ENCODE results near the gene DHX57. TPM values are rescaled to one million over a fixed set of nuclear protein-coding genes. Genes with fewer than 3 reads are reported as not detected.

DHX57 gene
- total RNA-seq, 1 donor from 2014 or later, result 21.9 TPM

GRCh38 chr2:38875227-38875575 lies 533 bp downstream of the DHX57 start:
- H3K36me3 ChIP-seq (ENCODE audit: control insufficient read depth in 3 of 3, insufficient read depth in 3 of 3, low read length in 3 of 3), result no peaks in the 10 kb centered on the region
- no peaks in the 10 kb centered on the region for H3K9me3 ChIP-seq (ENCODE audit: control insufficient read depth in 3 of 3, low read length in 3 of 3)
- H3K4me1 ChIP-seq (ENCODE audit: control insufficient read depth in 3 of 3, insufficient read depth in 3 of 3, low read length in 3 of 3), result peaks cover 12 to 20% (median 13%) of the 10 kb centered on the region in 3 donors
- no peaks in the 10 kb centered on the region for H3K27me3 ChIP-seq (ENCODE audit: control insufficient read depth in 3 of 3, insufficient read depth in 3 of 3, low read length in 3 of 3)
- peak overlapping the region; percentile 98 to 100 (median 98) for H3K4me3 ChIP-seq (ENCODE audit: low read length in 3 of 3)
- peak overlapping the region; percentile 9 for H3K27ac ChIP-seq (ENCODE audit: low read depth, low read length)
- H3K9ac ChIP-seq (ENCODE audit: low read depth in 1 of 3, low read length in 3 of 3), result peak overlapping the region; percentile 86 to 94 (median 91)

- Histone ChIP-seq H3K27ac (ENCODE audit: low read depth, low read length) (no peak overlapping the region), H3K36me3 (ENCODE audit: control insufficient read depth in 3 of 3, insufficient read depth in 3 of 3, low read length in 3 of 3) (no peaks in the 10 kb centered on the region), H3K9me3 (ENCODE audit: control insufficient read depth in 3 of 3, low read length in 3 of 3) (no peaks in the 10 kb centered on the region), H3K4me3 (ENCODE audit: low read length in 3 of 3) (no peak overlapping the region), H3K27me3 (ENCODE audit: control insufficient read depth in 3 of 3, insufficient read depth in 3 of 3, low read length in 3 of 3) (no peaks in the 10 kb centered on the region), H3K9ac (ENCODE audit: low read depth in 1 of 3, low read length in 3 of 3) (no peak overlapping the region), H3K4me1 (ENCODE audit: control insufficient read depth in 3 of 3, insufficient read depth in 3 of 3, low read length in 3 of 3) (peaks cover 12 to 20% (median 13%) of the 10 kb centered on the region in 3 donors)
Measured at GRCh38 chr2:38873763-38874162, 2.0 kb downstream of the DHX57 start.

- H3K27ac ChIP-seq (ENCODE audit: low read depth, low read length), result no peak overlapping the region
- H3K27me3 ChIP-seq (ENCODE audit: control insufficient read depth in 3 of 3, insufficient read depth in 3 of 3, low read length in 3 of 3), result no peaks in the 10 kb centered on the region
- H3K9me3 ChIP-seq (ENCODE audit: control insufficient read depth in 3 of 3, low read length in 3 of 3), result no peaks in the 10 kb centered on the region
- H3K4me1 ChIP-seq (ENCODE audit: control insufficient read depth in 3 of 3, insufficient read depth in 3 of 3, low read length in 3 of 3), result peaks cover 10 to 16% (median 11%) of the 10 kb centered on the region in 3 donors
- no peak overlapping the region for H3K9ac ChIP-seq (ENCODE audit: low read depth in 1 of 3, low read length in 3 of 3)
- peaks cover 0 to 13% (median under 1%) of the 10 kb centered on the region in 3 donors for H3K36me3 ChIP-seq (ENCODE audit: control insufficient read depth in 3 of 3, insufficient read depth in 3 of 3, low read length in 3 of 3)
- H3K4me3 ChIP-seq (ENCODE audit: low read length in 3 of 3), result no peak overlapping the region
Measured at GRCh38 chr2:38871432-38871831, 4.3 kb downstream of the DHX57 start.

- H3K36me3 ChIP-seq (ENCODE audit: control insufficient read depth in 3 of 3, insufficient read depth in 3 of 3, low read length in 3 of 3), result peaks cover 5 to 26% (median 15%) of the 10 kb centered on the region in 3 donors
- H3K4me1 ChIP-seq (ENCODE audit: control insufficient read depth in 3 of 3, insufficient read depth in 3 of 3, low read length in 3 of 3), result no peaks in the 10 kb centered on the region
- H3K27me3 ChIP-seq (ENCODE audit: control insufficient read depth in 3 of 3, insufficient read depth in 3 of 3, low read length in 3 of 3), result no peaks in the 10 kb centered on the region
Measured at GRCh38 chr2:38866773-38867443, 8.8 kb downstream of the DHX57 start.

GRCh38 chr2:38863061-38863695 lies 12.6 kb downstream of the DHX57 start:
- Histone ChIP-seq H3K36me3 (ENCODE audit: control insufficient read depth in 3 of 3, insufficient read depth in 3 of 3, low read length in 3 of 3) (peaks cover 17 to 45% (median 38%) of the 10 kb centered on the region in 3 donors), H3K9me3 (ENCODE audit: control insufficient read depth in 3 of 3, low read length in 3 of 3) (no peaks in the 10 kb centered on the region), H3K27me3 (ENCODE audit: control insufficient read depth in 3 of 3, insufficient read depth in 3 of 3, low read length in 3 of 3) (no peaks in the 10 kb centered on the region), H3K9ac (ENCODE audit: low read depth in 1 of 3, low read length in 3 of 3) (no peak overlapping the region), H3K4me3 (ENCODE audit: low read length in 3 of 3) (no peak overlapping the region), H3K27ac (ENCODE audit: low read depth, low read length) (no peak overlapping the region), H3K4me1 (ENCODE audit: control insufficient read depth in 3 of 3, insufficient read depth in 3 of 3, low read length in 3 of 3) (no peaks in the 10 kb centered on the region)

More at GRCh38 chr2:38866773-38867443, 8.8 kb downstream of the DHX57 start:
- Histone ChIP-seq H3K9ac (ENCODE audit: low read depth in 1 of 3, low read length in 3 of 3) (no peak overlapping the region), H3K9me3 (ENCODE audit: control insufficient read depth in 3 of 3, low read length in 3 of 3) (no peaks in the 10 kb centered on the region), H3K4me3 (ENCODE audit: low read length in 3 of 3) (no peak overlapping the region), H3K27ac (ENCODE audit: low read depth, low read length) (no peak overlapping the region)

- H3K27ac ChIP-seq (ENCODE audit: low read depth, low read length), result no peak overlapping the region
- H3K36me3 ChIP-seq (ENCODE audit: control insufficient read depth in 3 of 3, insufficient read depth in 3 of 3, low read length in 3 of 3), result peaks cover 17 to 43% (median 42%) of the 10 kb centered on the region in 3 donors
- H3K9me3 ChIP-seq (ENCODE audit: control insufficient read depth in 3 of 3, low read length in 3 of 3), result no peaks in the 10 kb centered on the region
- no peak overlapping the region for H3K9ac ChIP-seq (ENCODE audit: low read depth in 1 of 3, low read length in 3 of 3)
- H3K4me1 ChIP-seq (ENCODE audit: control insufficient read depth in 3 of 3, insufficient read depth in 3 of 3, low read length in 3 of 3), result no peaks in the 10 kb centered on the region
- no peak overlapping the region for H3K4me3 ChIP-seq (ENCODE audit: low read length in 3 of 3)
- no peaks in the 10 kb centered on the region for H3K27me3 ChIP-seq (ENCODE audit: control insufficient read depth in 3 of 3, insufficient read depth in 3 of 3, low read length in 3 of 3)
Measured at GRCh38 chr2:38862476-38862875, 13.3 kb downstream of the DHX57 start.

- H3K9me3 ChIP-seq (ENCODE audit: control insufficient read depth in 3 of 3, low read length in 3 of 3), result no peaks in the 10 kb centered on the region
- no peaks in the 10 kb centered on the region for H3K4me1 ChIP-seq (ENCODE audit: control insufficient read depth in 3 of 3, insufficient read depth in 3 of 3, low read length in 3 of 3)
- H3K27me3 ChIP-seq (ENCODE audit: control insufficient read depth in 3 of 3, insufficient read depth in 3 of 3, low read length in 3 of 3), result no peaks in the 10 kb centered on the region
- peaks cover 17 to 48% (median 41%) of the 10 kb centered on the region in 3 donors for H3K36me3 ChIP-seq (ENCODE audit: control insufficient read depth in 3 of 3, insufficient read depth in 3 of 3, low read length in 3 of 3)
- H3K9ac ChIP-seq (ENCODE audit: low read depth in 1 of 3, low read length in 3 of 3), result no peak overlapping the region
- no peak overlapping the region for H3K4me3 ChIP-seq (ENCODE audit: low read length in 3 of 3)
- H3K27ac ChIP-seq (ENCODE audit: low read depth, low read length), result no peak overlapping the region
Measured at GRCh38 chr2:38856165-38856564, 19.6 kb downstream of the DHX57 start.

GRCh38 chr2:38850045-38850444 lies 25.7 kb downstream of the DHX57 start:
- H3K36me3 ChIP-seq (ENCODE audit: control insufficient read depth in 3 of 3, insufficient read depth in 3 of 3, low read length in 3 of 3), result peaks cover 13 to 22% (median 17%) of the 10 kb centered on the region in 3 donors
- H3K4me3 ChIP-seq (ENCODE audit: low read length in 3 of 3), result no peak overlapping the region
- no peaks in the 10 kb centered on the region for H3K27me3 ChIP-seq (ENCODE audit: control insufficient read depth in 3 of 3, insufficient read depth in 3 of 3, low read length in 3 of 3)
- no peaks in the 10 kb centered on the region for H3K9me3 ChIP-seq (ENCODE audit: control insufficient read depth in 3 of 3, low read length in 3 of 3)
- no peaks in the 10 kb centered on the region for H3K4me1 ChIP-seq (ENCODE audit: control insufficient read depth in 3 of 3, insufficient read depth in 3 of 3, low read length in 3 of 3)
- no peak overlapping the region for H3K9ac ChIP-seq (ENCODE audit: low read depth in 1 of 3, low read length in 3 of 3)
- no peak overlapping the region for H3K27ac ChIP-seq (ENCODE audit: low read depth, low read length)

GRCh38 chr2:38836791-38837190 lies 38.9 kb downstream of the DHX57 start:
- no peaks in the 10 kb centered on the region for H3K9me3 ChIP-seq (ENCODE audit: control insufficient read depth in 3 of 3, low read length in 3 of 3)
- no peak overlapping the region for H3K4me3 ChIP-seq (ENCODE audit: low read length in 3 of 3)
- H3K27ac ChIP-seq (ENCODE audit: low read depth, low read length), result no peak overlapping the region
- no peak overlapping the region for H3K9ac ChIP-seq (ENCODE audit: low read depth in 1 of 3, low read length in 3 of 3)
- no peaks in the 10 kb centered on the region for H3K27me3 ChIP-seq (ENCODE audit: control insufficient read depth in 3 of 3, insufficient read depth in 3 of 3, low read length in 3 of 3)
- H3K36me3 ChIP-seq (ENCODE audit: control insufficient read depth in 3 of 3, insufficient read depth in 3 of 3, low read length in 3 of 3), result peaks cover 6 to 28% (median 27%) of the 10 kb centered on the region in 3 donors
- H3K4me1 ChIP-seq (ENCODE audit: control insufficient read depth in 3 of 3, insufficient read depth in 3 of 3, low read length in 3 of 3), result no peaks in the 10 kb centered on the region

GRCh38 chr2:38835990-38836389 lies 39.7 kb downstream of the DHX57 start:
- no peak overlapping the region for H3K27ac ChIP-seq (ENCODE audit: low read depth, low read length)
- peaks cover 6 to 22% (median 21%) of the 10 kb centered on the region in 3 donors for H3K36me3 ChIP-seq (ENCODE audit: control insufficient read depth in 3 of 3, insufficient read depth in 3 of 3, low read length in 3 of 3)
- no peak overlapping the region for H3K9ac ChIP-seq (ENCODE audit: low read depth in 1 of 3, low read length in 3 of 3)

More at GRCh38 chr2:38835990-38836389, 39.7 kb downstream of the DHX57 start:
- Histone ChIP-seq H3K4me3 (ENCODE audit: low read length in 3 of 3) (no peak overlapping the region), H3K4me1 (ENCODE audit: control insufficient read depth in 3 of 3, insufficient read depth in 3 of 3, low read length in 3 of 3) (no peaks in the 10 kb centered on the region), H3K27me3 (ENCODE audit: control insufficient read depth in 3 of 3, insufficient read depth in 3 of 3, low read length in 3 of 3) (no peaks in the 10 kb centered on the region), H3K9me3 (ENCODE audit: control insufficient read depth in 3 of 3, low read length in 3 of 3) (no peaks in the 10 kb centered on the region)
